ENCODE data around the gene VPS13A.

Gene VPS13A

DNA sequence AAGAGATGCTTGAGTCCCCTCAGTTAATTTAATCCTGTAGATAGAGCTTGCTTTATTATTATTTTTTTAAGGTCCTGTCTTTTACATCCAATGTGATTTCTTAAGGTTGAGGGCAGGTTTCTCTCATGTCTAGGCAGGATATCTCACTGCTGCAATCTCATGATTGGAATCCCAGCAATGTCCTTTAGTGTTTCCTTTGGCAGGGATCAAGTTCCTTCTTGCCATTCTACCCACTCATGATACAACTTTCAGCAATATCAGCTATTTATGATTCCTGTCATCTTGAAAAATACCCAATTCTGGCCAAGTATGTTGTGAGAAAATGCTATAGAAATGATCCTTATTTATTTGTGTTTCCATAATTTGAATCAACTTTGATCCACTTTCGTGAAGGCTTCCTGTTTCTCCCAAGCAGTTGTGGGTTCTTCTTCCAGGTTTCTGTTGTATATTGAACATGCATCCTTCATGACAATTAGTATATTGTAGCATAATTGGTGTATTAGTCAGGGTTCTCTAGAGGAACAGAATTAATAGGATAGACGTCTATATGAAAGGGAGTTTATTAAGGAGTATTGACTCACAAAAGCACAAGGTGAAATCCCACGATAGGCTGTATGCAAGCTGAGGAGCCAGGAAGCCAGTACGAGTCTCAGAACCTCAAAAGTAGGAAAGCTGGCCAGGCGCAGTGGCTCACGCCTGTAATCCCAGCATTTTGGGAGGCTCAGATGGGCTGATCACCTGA lies 18.4 kb upstream of the VPS13A start:
- H2AFZ ChIP-seq (ENCODE audit: low read length): no peak overlapping the region
- WGBS, 2 donors (ENCODE audit: extremely low coverage in 2 of 2, insufficient read length in 2 of 2, insufficient replicate concordance in 1 of 2): no CpG with 5 or more reads among the region's 6 CpGs

DNA sequence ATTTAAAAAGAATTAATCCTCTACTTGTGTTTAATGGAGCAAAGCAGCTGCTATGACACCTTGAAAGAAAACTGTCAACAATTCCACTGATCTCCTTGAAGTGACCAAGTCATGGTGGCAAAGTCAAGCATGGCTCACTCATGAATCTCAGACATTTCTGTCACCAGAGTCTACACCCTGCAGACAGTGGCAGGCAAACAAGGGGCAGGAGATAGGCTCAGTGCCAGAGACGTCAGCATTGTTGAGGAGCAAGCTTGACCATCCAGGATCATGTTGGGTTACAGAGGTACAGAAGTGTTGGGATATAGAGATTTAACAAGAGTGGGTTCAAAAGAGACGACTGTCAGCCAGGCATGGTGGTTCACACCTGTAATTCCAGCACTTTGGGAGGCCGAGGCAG lies 16.1 kb upstream of the VPS13A start:
- WGBS, 2 donors (ENCODE audit: extremely low coverage in 2 of 2, insufficient read length in 2 of 2, insufficient replicate concordance in 1 of 2): no CpG with 5 or more reads among the region's 3 CpGs
- no peak overlapping the region for H2BK5ac ChIP-seq (ENCODE audit: low read length)
- no peak overlapping the region for H2AK5ac ChIP-seq (ENCODE audit: low read depth, low read length)
- H2BK12ac ChIP-seq (ENCODE audit: low read length): no peak overlapping the region
- H4K8ac ChIP-seq (ENCODE audit: low read depth, low read length): no peak overlapping the region
- H3K4me3 ChIP-seq (ENCODE audit: low read length in 2 of 2): no peak overlapping the region
- H3K27me3 ChIP-seq (ENCODE audit: control insufficient read depth in 3 of 3, insufficient read depth in 3 of 3, low read depth in 1 of 3, low read length in 3 of 3): no peaks in the 10 kb centered on the region
- H2BK120ac ChIP-seq (ENCODE audit: low read depth, low read length): no peak overlapping the region
- H3K14ac ChIP-seq (ENCODE audit: low read length): no peak overlapping the region
- DNase-seq (ENCODE audit: low spot score): no peak
- H3K4me1 ChIP-seq (ENCODE audit: control insufficient read depth in 2 of 2, insufficient read depth in 1 of 2, low read depth in 1 of 2, low read length in 2 of 2): no peaks in the 10 kb centered on the region
- H4K91ac ChIP-seq (ENCODE audit: low read depth, low read length, poor library complexity): no peak overlapping the region
- H3K79me1 ChIP-seq (ENCODE audit: low read depth, low read length): no peaks in the 10 kb centered on the region
- no peaks in the 10 kb centered on the region for H3K36me3 ChIP-seq (replicated peaks in 1 of 2; ENCODE audit: control insufficient read depth in 2 of 2, insufficient read depth in 2 of 2, low read length in 2 of 2)
- no peak overlapping the region for H3K4ac ChIP-seq (ENCODE audit: low read length)
- no peak overlapping the region for H3K4me2 ChIP-seq (ENCODE audit: insufficient read depth, low read length, poor library complexity, severe bottlenecking)
- H2AFZ ChIP-seq (ENCODE audit: low read length): no peak overlapping the region
- no peak overlapping the region for H3K27ac ChIP-seq (replicated peaks; ENCODE audit: low read length)
- no peak overlapping the region for H3K9ac ChIP-seq (ENCODE audit: low read depth, low read length, poor library complexity)
- H3K23ac ChIP-seq (ENCODE audit: low read depth, low read length, poor library complexity): no peak overlapping the region
- no peak overlapping the region for H3K18ac ChIP-seq (ENCODE audit: low read length)
- no peak overlapping the region for H2BK15ac ChIP-seq (ENCODE audit: low read length)
- no peaks in the 10 kb centered on the region for H3K9me3 ChIP-seq (replicated peaks in 1 of 2; ENCODE audit: control insufficient read depth in 2 of 2, insufficient read depth in 1 of 2, low read depth in 1 of 2, low read length in 2 of 2)

More for the DNA sequence above, 18.4 kb upstream of the VPS13A start:
- Histone ChIP-seq H2AK5ac (ENCODE audit: low read depth, low read length) (no peak overlapping the region), H3K36me3 (replicated peaks in 1 of 2; ENCODE audit: control insufficient read depth in 2 of 2, insufficient read depth in 2 of 2, low read length in 2 of 2) (no peaks in the 10 kb centered on the region), H2BK5ac (ENCODE audit: low read length) (no peak overlapping the region), H3K4me2 (ENCODE audit: insufficient read depth, low read length, poor library complexity, severe bottlenecking) (no peak overlapping the region), H2BK15ac (ENCODE audit: low read length) (no peak overlapping the region), H3K79me1 (ENCODE audit: low read depth, low read length) (no peaks in the 10 kb centered on the region), H3K14ac (ENCODE audit: low read length) (no peak overlapping the region), H4K8ac (ENCODE audit: low read depth, low read length) (no peak overlapping the region), H2BK120ac (ENCODE audit: low read depth, low read length) (no peak overlapping the region), H3K27ac (replicated peaks; ENCODE audit: low read length) (no peak overlapping the region), H3K23ac (ENCODE audit: low read depth, low read length, poor library complexity) (no peak overlapping the region), H3K4me1 (ENCODE audit: control insufficient read depth in 2 of 2, insufficient read depth in 1 of 2, low read depth in 1 of 2, low read length in 2 of 2) (no peaks in the 10 kb centered on the region), H3K9me3 (replicated peaks in 1 of 2; ENCODE audit: control insufficient read depth in 2 of 2, insufficient read depth in 1 of 2, low read depth in 1 of 2, low read length in 2 of 2) (no peaks in the 10 kb centered on the region), H3K18ac (ENCODE audit: low read length) (no peak overlapping the region), H3K4ac (ENCODE audit: low read length) (no peak overlapping the region), H2BK12ac (ENCODE audit: low read length) (no peak overlapping the region), H3K9ac (ENCODE audit: low read depth, low read length, poor library complexity) (no peak overlapping the region), H4K91ac (ENCODE audit: low read depth, low read length, poor library complexity) (no peak overlapping the region), H3K4me3 (ENCODE audit: low read length in 2 of 2) (no peak overlapping the region), H3K27me3 (ENCODE audit: control insufficient read depth in 3 of 3, insufficient read depth in 3 of 3, low read depth in 1 of 3, low read length in 3 of 3) (no peaks in the 10 kb centered on the region)
- no peak for DNase-seq (ENCODE audit: low spot score)

DNA sequence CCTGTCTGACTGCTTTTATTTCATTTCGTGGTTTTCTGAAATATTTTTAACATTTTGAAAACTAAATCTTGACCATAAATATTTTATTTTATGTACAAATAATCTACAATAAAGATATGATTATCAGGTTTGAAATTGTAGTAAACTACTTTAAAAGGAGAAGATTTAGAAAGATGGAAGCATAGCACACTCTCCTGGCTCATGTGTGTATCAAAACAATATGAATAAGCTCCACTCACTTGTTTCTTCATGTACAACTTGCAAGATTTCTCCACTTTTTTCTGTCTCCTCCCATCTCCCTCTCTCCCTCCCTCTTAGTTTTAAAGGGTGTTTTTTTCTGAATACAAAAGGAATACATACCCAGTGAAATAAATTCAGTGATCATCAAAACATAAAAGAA lies 15.4 kb upstream of the VPS13A start:
- no peak overlapping the region for H3K14ac ChIP-seq (ENCODE audit: low read length)
- no peak overlapping the region for H2AK5ac ChIP-seq (ENCODE audit: low read depth, low read length)
- H3K23ac ChIP-seq (ENCODE audit: low read depth, low read length, poor library complexity): no peak overlapping the region
- no peak overlapping the region for H4K91ac ChIP-seq (ENCODE audit: low read depth, low read length, poor library complexity)
- H3K9ac ChIP-seq (ENCODE audit: low read depth, low read length, poor library complexity): no peak overlapping the region
- H3K4me3 ChIP-seq (ENCODE audit: low read length in 2 of 2): no peak overlapping the region
- no peak overlapping the region for H3K4me2 ChIP-seq (ENCODE audit: insufficient read depth, low read length, poor library complexity, severe bottlenecking)
- H3K9me3 ChIP-seq (replicated peaks in 1 of 2; ENCODE audit: control insufficient read depth in 2 of 2, insufficient read depth in 1 of 2, low read depth in 1 of 2, low read length in 2 of 2): no peaks in the 10 kb centered on the region
- no peak overlapping the region for H3K4ac ChIP-seq (ENCODE audit: low read length)
- WGBS, 2 donors (ENCODE audit: extremely low coverage in 2 of 2, insufficient read length in 2 of 2, insufficient replicate concordance in 1 of 2): no CpG with 5 or more reads among the region's 1 CpG
- no peaks in the 10 kb centered on the region for H3K79me1 ChIP-seq (ENCODE audit: low read depth, low read length)
- no peak for DNase-seq (ENCODE audit: low spot score)
- H3K27ac ChIP-seq (replicated peaks; ENCODE audit: low read length): no peak overlapping the region
- no peaks in the 10 kb centered on the region for H3K4me1 ChIP-seq (ENCODE audit: control insufficient read depth in 2 of 2, insufficient read depth in 1 of 2, low read depth in 1 of 2, low read length in 2 of 2)
- H2AFZ ChIP-seq (ENCODE audit: low read length): no peak overlapping the region
- H3K36me3 ChIP-seq (replicated peaks in 1 of 2; ENCODE audit: control insufficient read depth in 2 of 2, insufficient read depth in 2 of 2, low read length in 2 of 2): no peaks in the 10 kb centered on the region
- no peak overlapping the region for H2BK5ac ChIP-seq (ENCODE audit: low read length)
- no peak overlapping the region for H2BK15ac ChIP-seq (ENCODE audit: low read length)
- H2BK120ac ChIP-seq (ENCODE audit: low read depth, low read length): no peak overlapping the region
- no peak overlapping the region for H3K18ac ChIP-seq (ENCODE audit: low read length)
- no peaks in the 10 kb centered on the region for H3K27me3 ChIP-seq (ENCODE audit: control insufficient read depth in 3 of 3, insufficient read depth in 3 of 3, low read depth in 1 of 3, low read length in 3 of 3)
- no peak overlapping the region for H2BK12ac ChIP-seq (ENCODE audit: low read length)
- no peak overlapping the region for H4K8ac ChIP-seq (ENCODE audit: low read depth, low read length)

- Histone ChIP-seq H3K36me3 (replicated peaks in 1 of 2; ENCODE audit: control insufficient read depth in 2 of 2, insufficient read depth in 2 of 2, low read length in 2 of 2) (no peaks in the 10 kb centered on the region), H3K27me3 (ENCODE audit: control insufficient read depth in 3 of 3, insufficient read depth in 3 of 3, low read depth in 1 of 3, low read length in 3 of 3) (no peaks in the 10 kb centered on the region), H4K8ac (ENCODE audit: low read depth, low read length) (no peak overlapping the region), H3K9me3 (replicated peaks in 1 of 2; ENCODE audit: control insufficient read depth in 2 of 2, insufficient read depth in 1 of 2, low read depth in 1 of 2, low read length in 2 of 2) (no peaks in the 10 kb centered on the region), H3K18ac (ENCODE audit: low read length) (no peak overlapping the region), H3K9ac (ENCODE audit: low read depth, low read length, poor library complexity) (no peak overlapping the region), H2AFZ (ENCODE audit: low read length) (no peak overlapping the region), H3K23ac (ENCODE audit: low read depth, low read length, poor library complexity) (no peak overlapping the region), H3K4me2 (ENCODE audit: insufficient read depth, low read length, poor library complexity, severe bottlenecking) (no peak overlapping the region), H3K4ac (ENCODE audit: low read length) (no peak overlapping the region), H2BK15ac (ENCODE audit: low read length) (no peak overlapping the region), H3K14ac (ENCODE audit: low read length) (no peak overlapping the region), H2BK120ac (ENCODE audit: low read depth, low read length) (no peak overlapping the region), H2BK5ac (ENCODE audit: low read length) (no peak overlapping the region), H3K4me1 (ENCODE audit: control insufficient read depth in 2 of 2, insufficient read depth in 1 of 2, low read depth in 1 of 2, low read length in 2 of 2) (no peaks in the 10 kb centered on the region), H3K4me3 (ENCODE audit: low read length in 2 of 2) (no peak overlapping the region), H3K79me1 (ENCODE audit: low read depth, low read length) (no peaks in the 10 kb centered on the region), H4K91ac (ENCODE audit: low read depth, low read length, poor library complexity) (no peak overlapping the region), H3K27ac (replicated peaks; ENCODE audit: low read length) (no peak overlapping the region), H2BK12ac (ENCODE audit: low read length) (no peak overlapping the region), H2AK5ac (ENCODE audit: low read depth, low read length) (no peak overlapping the region)
- DNase-seq (ENCODE audit: low spot score): no peak
- WGBS, 2 donors (ENCODE audit: extremely low coverage in 2 of 2, insufficient read length in 2 of 2, insufficient replicate concordance in 1 of 2): no CpG with 5 or more reads among the region's 4 CpGs
Observed at GRCh38 chr9:77162366-77162765, 15.0 kb upstream of the VPS13A start.
